ENCODE measurements around the gene MBOAT1.
"Not testable (repeated sequence)": the region's sequence is repeated elsewhere in the genome, so short reads cannot be mapped to it uniquely, and the experiment has no call there.

Gene MBOAT1

GRCh38 chr6:20202699-20203302, 9.5 kb downstream of the MBOAT1 start:
- no peak for DNase-seq (ENCODE audit: low spot score)

DNA sequence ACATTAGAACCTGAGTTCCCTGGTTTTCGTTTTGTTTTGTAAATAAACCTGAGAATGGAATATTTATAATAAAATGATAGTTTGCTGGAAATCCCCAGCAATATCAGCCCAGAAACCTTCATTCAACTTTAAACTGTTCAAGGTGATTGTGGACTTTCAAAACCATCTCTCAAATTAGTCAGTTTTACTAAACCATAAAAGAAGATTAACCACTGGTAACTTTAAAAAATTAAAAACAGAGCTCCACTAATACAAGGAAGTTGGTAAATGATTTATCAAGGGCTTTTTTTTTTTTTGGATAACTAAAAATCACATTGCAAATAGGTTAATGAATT, 10.0 kb downstream of the MBOAT1 start:
- DNase-seq (ENCODE audit: low spot score), result no peak

DNA sequence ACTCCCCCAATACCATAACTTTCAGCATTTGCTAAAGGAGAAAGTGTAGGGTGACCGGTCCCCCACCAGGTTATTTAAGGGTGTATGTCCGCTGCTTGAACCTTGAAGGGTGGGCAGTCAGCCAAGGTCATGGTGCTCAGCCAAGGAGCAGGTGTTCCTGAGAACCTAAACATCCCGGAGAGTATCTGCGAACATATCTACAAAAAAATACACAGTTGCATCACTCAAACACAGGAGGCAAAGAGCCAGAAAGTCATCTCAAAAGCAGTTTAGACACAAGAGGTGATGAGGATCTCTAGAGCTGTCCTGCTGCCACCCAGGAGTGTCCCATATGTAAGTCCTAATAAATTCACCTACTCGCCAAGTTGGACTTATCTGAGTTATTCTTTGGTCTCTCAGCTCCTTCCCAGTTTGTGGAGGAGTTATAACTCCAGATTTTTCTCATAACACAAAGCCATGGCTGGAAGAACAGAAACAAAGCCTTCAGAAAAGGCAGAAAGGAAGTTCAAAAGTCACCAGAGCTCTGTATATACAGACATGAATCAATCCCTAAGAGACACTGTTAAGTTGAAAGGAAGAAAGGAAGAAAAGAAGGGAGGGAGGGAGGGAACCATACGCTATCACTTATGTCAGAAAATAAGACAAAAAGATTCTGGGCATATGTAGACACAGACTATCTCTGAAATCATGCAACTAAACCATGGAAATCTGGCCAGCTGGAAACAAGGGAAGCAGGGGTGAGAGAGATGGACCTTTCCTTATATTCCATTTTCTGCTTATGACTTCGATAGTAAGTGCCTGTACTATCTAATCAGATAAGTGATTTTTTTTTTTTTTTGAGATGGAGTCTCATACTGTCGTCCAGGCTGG, 11.3 kb downstream of the MBOAT1 start:
- no peak for DNase-seq (ENCODE audit: low spot score)

- no peak for DNase-seq (ENCODE audit: low spot score)
Observed at GRCh38 chr6:20198775-20199174, 13.5 kb downstream of the MBOAT1 start.

DNA sequence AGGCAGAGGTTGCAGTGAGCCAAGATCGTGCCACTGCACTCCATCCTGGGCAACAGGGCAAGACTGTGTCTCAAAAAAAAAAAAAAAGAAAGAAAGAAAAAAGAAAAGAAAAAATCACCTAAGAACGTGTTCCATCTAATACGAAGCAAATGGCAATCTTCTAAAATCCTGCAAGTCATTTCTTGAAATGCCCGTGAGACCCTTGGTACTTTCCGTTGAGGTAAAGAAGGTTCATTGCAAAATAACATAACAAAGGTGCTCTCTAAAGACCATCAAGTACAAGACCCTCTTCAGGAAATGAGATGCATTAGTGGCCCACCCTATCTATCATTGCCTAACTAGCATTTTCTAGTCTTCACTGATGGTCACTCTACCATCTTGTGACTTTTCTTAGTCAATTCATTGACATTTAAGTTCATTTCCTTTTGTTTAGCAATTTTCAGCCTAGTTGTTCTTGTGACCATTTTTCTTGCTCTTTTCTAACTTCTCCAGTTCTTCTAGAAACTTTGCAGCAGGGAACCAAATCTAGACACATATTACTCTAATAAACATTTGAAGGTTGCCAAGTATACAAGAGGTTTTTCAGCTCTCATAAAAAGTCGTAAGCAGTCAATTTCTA, 14.0 kb downstream of the MBOAT1 start:
- DNase-seq (ENCODE audit: low spot score), result no peak

- DNase-seq (ENCODE audit: low spot score), result no peak
Observed at GRCh38 chr6:20197251-20197650, 15.0 kb downstream of the MBOAT1 start.

- DNase-seq (ENCODE audit: low spot score), result no peak
Observed at GRCh38 chr6:20192625-20193024, 19.6 kb downstream of the MBOAT1 start.

- no peak for DNase-seq (ENCODE audit: low spot score)
Observed at GRCh38 chr6:20191992-20192391, 20.3 kb downstream of the MBOAT1 start.

DNA sequence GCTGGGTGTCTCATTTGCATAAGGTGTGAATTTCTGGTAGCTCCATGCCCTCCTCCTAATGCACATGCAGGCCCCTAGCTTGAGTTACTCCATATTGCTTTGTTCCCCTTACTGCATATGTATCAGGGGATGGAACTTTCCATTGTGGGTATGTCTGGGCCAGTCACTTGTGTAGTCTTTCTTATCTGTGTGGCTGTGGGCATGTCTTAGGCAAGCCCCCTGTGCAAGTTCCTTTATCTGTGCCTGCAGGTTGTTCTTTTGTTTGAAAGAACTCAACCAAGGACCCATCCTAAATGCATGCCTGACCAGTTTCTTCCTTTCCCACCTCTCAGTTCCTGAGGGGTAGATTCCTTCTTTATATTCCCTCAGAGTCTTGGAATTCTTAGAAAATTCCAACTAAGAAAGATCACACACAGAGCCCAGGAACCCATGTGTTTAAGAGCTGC, 23.6 kb downstream of the MBOAT1 start:
- no peak for DNase-seq (ENCODE audit: low spot score)

DNA sequence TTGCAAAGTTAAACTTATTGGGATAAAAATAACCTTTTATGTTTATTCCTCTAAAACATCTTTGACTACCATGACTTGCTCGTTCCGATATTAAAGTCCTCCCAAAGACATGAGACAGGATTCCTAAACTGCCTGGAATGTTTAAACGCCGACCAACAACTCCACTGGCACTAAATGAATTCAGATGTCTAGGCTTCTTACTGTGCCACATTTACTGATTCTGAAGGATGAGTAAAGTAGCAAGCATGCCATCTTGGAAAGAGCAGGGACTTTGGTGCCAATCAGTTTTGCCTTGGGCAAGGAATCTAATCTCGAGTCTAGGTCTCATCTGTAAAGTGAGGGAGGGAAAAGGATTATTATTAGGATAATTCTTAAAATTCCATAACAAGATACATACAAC, 25.3 kb downstream of the MBOAT1 start:
- DNase-seq (ENCODE audit: low spot score), result no peak

DNA sequence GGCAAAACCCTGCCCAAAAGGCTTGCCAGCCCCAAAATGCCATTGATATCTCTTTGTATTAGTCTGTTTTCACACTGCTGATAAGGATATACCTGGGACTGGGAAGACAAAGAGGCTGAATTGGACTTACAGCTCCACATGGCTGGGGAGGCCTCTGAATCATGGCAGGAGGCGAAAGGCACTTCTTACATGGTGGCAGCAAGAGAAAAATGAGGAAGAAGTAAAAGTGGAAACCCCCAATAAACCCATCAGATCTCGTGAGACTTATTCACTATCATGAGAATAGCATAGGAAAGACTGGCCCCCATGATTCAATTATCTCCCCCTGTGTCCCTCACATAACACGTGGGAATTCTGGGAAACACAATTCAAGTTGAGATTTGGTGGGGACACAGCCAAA, 28.6 kb downstream of the MBOAT1 start:
- no peak for DNase-seq (ENCODE audit: low spot score)

- no peak for DNase-seq (ENCODE audit: low spot score)
Observed at GRCh38 chr6:20182926-20183521, 29.2 kb downstream of the MBOAT1 start.

GRCh38 chr6:20182069-20182468, 30.2 kb downstream of the MBOAT1 start:
- no peak for DNase-seq (ENCODE audit: low spot score)

DNA sequence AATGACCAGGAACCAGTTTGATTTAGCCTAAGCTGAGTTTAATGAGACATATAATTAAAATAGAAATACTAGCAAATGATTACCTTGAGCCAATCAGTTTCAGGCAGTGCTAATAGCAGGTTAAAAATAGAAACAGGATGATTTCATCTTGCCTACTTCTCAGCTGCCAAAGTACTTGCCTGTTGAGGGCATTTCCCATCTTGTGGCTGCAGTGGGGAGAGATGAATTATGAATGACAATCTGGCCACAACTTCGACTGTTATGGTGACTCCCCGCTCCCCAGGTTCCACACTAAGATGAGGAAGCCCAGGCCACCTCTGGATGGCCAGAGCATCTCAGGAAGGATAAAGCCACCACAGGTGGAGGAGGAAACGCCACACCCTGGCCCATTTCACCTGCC, 31.3 kb downstream of the MBOAT1 start:
- no peak for DNase-seq (ENCODE audit: low spot score)

DNA sequence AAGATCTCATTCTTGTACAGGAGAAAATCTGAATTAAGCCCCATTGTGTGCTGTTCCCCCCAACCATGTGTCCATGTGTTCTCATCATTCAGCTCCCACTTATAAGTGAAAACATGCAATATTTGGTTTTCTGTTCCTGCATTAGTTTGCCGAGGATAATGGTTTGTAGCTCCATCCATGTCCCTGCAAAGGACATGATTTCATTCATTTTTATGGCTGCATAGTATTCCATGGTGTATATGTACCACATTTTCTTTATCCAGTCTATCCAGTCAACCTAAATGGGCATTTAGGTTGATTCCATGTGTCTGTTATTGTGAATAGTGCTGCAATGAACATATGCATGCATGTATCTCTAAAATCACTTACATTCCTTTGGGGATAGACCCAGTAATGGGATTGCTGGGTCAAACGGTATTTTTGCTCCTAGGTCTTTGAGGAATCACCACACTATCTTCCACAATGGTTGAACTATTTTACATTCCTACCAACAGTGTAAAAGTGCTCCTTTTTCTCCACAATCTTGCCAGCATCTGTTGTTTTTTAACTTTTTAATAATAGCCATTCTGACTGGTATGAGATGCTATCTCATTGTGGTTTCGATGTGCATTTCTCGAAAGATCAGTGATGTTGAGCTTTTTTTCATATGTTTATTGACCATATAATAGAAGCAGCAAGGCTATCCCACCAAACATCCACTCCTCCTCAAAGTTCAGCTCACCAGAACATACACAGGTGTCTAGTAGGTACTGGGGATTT, 32.8 kb downstream of the MBOAT1 start:
- not testable (repeated sequence) for DNase-seq (ENCODE audit: low spot score)

DNA sequence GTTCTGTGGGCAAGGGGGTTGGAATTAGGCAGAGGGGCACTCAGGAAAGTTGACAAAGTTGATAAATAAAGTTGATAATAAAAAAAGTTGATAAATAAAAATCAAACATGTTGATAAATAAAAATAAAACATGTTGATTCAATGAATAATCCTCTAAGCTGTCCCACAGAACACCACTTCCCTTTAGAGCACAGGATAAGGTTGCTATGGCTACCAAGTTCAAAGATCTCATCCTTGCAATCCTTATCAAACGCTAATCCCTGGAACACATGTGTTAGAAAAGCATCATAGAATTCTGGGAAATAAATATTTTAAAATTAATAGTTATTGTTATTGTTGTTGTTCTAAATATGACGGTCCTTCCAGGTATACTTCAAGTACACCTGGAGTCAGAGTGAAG, 33.9 kb downstream of the MBOAT1 start:
- DNase-seq (ENCODE audit: low spot score), result no peak

- no peak for DNase-seq (ENCODE audit: low spot score)
Observed at GRCh38 chr6:20175810-20176410, 36.4 kb downstream of the MBOAT1 start.

GRCh38 chr6:20173833-20174792, 38.2 kb downstream of the MBOAT1 start:
- no peak for DNase-seq (ENCODE audit: low spot score)

- no peak for DNase-seq (ENCODE audit: low spot score)
Observed at GRCh38 chr6:20172842-20173456, 39.3 kb downstream of the MBOAT1 start.
